ENCODE results near the gene ATP6V0A1.

DNA sequence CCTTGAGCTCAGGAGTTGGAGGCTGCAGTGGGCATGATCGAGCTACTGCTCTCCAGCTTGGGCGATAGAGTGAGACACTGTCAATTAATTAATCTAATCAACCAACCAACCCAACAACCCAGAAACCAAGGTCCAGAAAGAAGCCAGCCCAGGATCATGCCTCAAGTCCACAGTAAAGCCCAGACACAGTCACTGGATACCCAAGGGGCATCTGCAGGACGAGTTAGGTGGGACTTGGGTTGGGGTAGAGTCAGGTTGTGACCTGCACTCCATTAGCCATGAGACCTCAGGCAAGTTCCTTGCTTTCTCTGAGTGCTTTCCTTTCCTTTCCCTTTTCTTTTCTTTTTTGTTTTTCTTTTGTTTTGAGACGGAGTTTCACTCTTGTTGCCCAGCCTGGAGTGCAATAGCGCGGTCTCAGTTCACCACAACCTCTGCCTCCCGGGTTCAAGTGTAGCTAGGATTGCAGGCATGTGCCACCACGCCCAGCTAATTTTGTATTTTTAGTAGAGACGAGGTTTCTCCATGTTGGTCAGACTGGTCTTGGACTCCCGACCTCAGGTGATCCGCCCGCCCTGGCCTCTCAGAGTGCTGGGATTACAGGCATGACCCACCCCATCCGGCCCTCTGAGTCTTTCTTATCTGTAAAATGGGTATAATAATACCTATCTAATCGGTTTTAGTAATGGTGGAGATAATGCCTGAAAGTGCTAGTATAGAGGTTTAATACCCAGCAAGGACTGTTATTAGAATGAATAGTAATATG lies 90.5 kb downstream of the ATP6V0A1 start:
- no peak for TF ChIP-seq CTCF (IDR thresholded peaks at IDR 0.05; ENCODE audit: poor library complexity, severe bottlenecking)
- no peak for TF ChIP-seq SMC3 (conservative IDR thresholded peaks at IDR 0.05; ENCODE audit: poor library complexity)
- TF ChIP-seq POLR2AphosphoS5 (IDR thresholded peaks at IDR 0.05): no peak
- TF ChIP-seq EZH2 (IDR thresholded peaks at IDR 0.05; ENCODE audit: borderline replicate concordance, insufficient read depth, low read length, poor library complexity, severe bottlenecking): no peak
- no peak for TF ChIP-seq RAD21 (conservative IDR thresholded peaks at IDR 0.05)
- TF ChIP-seq TAF1 (IDR thresholded peaks at IDR 0.05; ENCODE audit: low read depth): no peak
- TF ChIP-seq EP300 (conservative IDR thresholded peaks at IDR 0.05; ENCODE audit: poor library complexity, severe bottlenecking): no peak
- TF ChIP-seq, protein P1, sequence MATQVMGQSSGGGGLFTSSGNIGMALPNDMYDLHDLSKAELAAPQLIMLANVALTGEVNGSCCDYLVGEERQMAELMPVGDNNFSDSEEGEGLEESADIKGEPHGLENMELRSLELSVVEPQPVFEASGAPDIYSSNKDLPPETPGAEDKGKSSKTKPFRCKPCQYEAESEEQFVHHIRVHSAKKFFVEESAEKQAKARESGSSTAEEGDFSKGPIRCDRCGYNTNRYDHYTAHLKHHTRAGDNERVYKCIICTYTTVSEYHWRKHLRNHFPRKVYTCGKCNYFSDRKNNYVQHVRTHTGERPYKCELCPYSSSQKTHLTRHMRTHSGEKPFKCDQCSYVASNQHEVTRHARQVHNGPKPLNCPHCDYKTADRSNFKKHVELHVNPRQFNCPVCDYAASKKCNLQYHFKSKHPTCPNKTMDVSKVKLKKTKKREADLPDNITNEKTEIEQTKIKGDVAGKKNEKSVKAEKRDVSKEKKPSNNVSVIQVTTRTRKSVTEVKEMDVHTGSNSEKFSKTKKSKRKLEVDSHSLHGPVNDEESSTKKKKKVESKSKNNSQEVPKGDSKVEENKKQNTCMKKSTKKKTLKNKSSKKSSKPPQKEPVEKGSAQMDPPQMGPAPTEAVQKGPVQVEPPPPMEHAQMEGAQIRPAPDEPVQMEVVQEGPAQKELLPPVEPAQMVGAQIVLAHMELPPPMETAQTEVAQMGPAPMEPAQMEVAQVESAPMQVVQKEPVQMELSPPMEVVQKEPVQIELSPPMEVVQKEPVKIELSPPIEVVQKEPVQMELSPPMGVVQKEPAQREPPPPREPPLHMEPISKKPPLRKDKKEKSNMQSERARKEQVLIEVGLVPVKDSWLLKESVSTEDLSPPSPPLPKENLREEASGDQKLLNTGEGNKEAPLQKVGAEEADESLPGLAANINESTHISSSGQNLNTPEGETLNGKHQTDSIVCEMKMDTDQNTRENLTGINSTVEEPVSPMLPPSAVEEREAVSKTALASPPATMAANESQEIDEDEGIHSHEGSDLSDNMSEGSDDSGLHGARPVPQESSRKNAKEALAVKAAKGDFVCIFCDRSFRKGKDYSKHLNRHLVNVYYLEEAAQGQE (IDR thresholded peaks at IDR 0.05; ENCODE audit: borderline replicate concordance): no peak

Data from neural cell (in vitro differentiated cells).